Epithelial cell of esophagus (primary cell): ENCODE data around the gene EIF1.

Experiments
- DNase-seq: peaks from one replicate; pipeline ENCODE4 v3.0.0; 2010; ENCODE audit warnings: low read depth
- H3K4me3 ChIP-seq: 2 replicates; pipeline ENCODE4 v1.5.1; 2011; ENCODE audit warnings: mild to moderate bottlenecking, low read length, control low read depth
- TF ChIP-seq, protein P1 (sequence below): IDR thresholded peaks from 2 replicates; pipeline ENCODE4 v1.5.1; 2011; ENCODE audit warnings: low read depth, mild to moderate bottlenecking, low read length, control low read depth, inconsistent platforms; ENCODE audit not compliant: insufficient read depth; ENCODE audit errors: missing control alignments

EIF1 gene

DNA sequence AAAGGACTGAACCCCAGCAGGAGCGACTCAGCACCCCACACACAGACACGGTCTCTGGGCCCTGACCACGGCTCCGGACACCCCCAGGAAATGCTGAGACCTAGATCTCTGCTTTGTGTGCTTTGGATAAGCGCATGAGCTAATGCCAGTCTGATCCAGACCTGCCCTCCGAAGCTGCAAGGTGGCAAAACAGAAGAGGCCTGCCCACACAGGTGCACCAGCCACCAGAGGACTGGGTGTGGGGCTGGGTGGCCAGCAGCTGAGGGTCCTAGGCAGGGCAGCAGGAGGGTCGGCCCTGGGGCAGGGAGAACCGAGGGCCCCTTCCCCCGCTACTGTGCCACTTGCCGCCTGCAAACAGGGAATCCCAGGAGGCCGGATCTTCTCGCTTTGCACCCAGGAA is 30.7 kb upstream of the EIF1 start:
- peak; percentile 69 for DNase-seq
- TF ChIP-seq, protein P1, sequence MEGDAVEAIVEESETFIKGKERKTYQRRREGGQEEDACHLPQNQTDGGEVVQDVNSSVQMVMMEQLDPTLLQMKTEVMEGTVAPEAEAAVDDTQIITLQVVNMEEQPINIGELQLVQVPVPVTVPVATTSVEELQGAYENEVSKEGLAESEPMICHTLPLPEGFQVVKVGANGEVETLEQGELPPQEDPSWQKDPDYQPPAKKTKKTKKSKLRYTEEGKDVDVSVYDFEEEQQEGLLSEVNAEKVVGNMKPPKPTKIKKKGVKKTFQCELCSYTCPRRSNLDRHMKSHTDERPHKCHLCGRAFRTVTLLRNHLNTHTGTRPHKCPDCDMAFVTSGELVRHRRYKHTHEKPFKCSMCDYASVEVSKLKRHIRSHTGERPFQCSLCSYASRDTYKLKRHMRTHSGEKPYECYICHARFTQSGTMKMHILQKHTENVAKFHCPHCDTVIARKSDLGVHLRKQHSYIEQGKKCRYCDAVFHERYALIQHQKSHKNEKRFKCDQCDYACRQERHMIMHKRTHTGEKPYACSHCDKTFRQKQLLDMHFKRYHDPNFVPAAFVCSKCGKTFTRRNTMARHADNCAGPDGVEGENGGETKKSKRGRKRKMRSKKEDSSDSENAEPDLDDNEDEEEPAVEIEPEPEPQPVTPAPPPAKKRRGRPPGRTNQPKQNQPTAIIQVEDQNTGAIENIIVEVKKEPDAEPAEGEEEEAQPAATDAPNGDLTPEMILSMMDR: no peak

DNA sequence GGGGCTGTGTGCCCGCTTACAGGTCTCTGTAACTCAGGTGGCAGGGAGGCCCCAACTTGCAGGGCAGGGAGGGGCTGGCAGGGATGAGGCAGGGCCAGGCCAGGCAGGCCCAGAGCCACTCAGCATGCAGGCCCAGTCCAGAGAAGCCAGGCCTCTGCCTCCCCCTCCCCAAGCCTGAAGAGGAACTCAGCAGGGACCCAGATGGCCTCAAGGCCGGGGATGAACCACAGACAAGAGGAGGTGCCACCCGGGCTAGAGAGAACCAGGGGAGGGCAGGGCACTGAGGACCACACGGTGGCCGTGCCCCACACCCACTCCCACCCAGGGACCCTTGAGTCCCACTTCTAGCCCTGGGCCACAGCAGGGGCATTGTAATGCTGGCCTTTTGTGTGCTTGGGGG is 29.8 kb upstream of the EIF1 start:
- TF ChIP-seq, protein P1: no peak
- H3K4me3 ChIP-seq: no peak overlapping the region
- DNase-seq: no peak

More for the DNA sequence above, 30.7 kb upstream of the EIF1 start:
- no peak overlapping the region for H3K4me3 ChIP-seq

DNA sequence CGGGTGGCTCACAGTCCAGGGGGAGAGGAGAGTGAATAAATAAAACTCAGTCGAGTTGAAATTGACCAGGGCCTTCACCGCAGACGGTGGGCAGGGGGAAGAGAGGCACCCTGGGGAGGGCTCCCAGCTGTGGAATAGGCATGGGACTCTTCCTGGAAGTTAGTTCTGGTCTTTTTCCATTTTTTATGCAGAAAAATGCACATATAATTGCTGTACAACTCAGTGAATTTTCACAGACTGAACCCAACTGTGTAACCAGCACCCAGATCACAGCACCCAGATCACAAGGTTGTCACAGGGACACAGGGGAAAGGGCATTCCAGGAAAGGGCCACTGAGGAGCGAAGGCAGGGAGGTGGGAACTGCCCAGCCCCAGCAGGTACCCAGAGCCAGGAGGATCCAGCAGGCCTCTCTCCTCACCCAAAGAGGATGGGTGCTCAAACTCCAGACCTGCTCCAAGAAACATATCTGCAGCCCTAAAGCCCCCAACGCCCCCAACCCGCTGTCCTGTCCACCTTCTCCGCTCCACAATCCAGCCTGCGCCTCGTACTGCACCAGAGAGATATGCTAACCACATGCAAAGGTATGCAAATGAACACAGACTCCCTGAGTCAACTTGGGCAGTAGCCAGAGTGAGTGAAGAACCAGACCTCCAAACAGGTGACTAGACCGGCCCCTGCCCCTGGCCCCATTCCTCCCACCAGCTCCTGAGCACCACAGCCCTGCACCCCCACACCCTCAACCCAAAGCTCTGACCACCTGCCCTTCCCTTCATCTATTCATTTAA is 29.1 kb upstream of the EIF1 start:
- DNase-seq: no peak
- no peak overlapping the region for H3K4me3 ChIP-seq
- TF ChIP-seq, protein P1: no peak

GRCh38 chr17:41660221-41660711 is 28.4 kb upstream of the EIF1 start:
- TF ChIP-seq, protein P1: no peak
- no peak for DNase-seq
- no peak overlapping the region for H3K4me3 ChIP-seq

DNA sequence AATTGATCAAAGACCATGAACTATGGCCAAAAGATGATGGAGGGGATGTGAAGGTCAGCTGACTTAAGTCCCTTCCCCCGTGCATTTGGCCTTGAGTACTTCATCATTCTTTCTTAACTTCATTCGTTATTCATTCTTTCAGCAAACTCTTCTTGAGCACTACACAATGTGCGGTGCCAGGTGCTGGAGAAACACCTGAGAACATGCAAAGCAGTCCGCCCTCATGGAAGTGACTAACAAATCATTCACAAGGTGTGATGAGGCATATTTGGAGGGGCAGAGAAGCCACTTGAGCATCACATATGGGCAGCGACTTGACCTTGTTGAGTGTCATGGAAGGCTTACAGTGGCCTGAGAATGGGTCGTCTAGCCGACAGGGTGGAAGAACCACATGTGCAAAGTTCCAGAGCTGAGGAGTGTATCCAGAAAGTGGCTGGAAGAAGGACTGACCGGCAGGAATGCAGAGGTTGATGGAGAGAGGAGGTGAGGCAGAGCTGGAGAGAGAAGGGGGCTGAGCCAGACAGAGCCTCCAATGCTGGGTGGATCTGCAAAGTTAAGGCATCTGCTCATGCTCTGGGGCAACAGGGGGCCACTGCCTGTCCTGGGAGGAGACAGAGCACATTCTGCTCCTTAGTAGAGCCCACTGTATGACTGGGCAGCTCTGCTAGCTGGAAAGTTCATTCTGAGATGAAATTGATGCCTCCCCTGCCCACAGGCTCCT is 25.1 kb upstream of the EIF1 start:
- DNase-seq: peak; percentile 93
- TF ChIP-seq, protein P1: no peak
- H3K4me3 ChIP-seq: peak overlapping the region; percentile 61

- DNase-seq: no peak
- TF ChIP-seq, protein P1: no peak
These were observed 24.6 kb upstream of the EIF1 start for GRCh38 chr17:41664172-41664457.

More at GRCh38 chr17:41664172-41664457, 24.6 kb upstream of the EIF1 start:
- H3K4me3 ChIP-seq: peak overlapping the region; percentile 61
